GM21737 (cell line): ENCODE results near the gene ATN1.

Source experiments
- ATAC-seq: cut with Tn5 transposase; IDR thresholded peaks from one replicate; pipeline ENCODE4 v1.9.1; 2021; ENCODE audit warnings: mild to moderate bottlenecking, moderate library complexity; ENCODE audit not compliant: unreplicated experiment

The ATN1 gene

DNA sequence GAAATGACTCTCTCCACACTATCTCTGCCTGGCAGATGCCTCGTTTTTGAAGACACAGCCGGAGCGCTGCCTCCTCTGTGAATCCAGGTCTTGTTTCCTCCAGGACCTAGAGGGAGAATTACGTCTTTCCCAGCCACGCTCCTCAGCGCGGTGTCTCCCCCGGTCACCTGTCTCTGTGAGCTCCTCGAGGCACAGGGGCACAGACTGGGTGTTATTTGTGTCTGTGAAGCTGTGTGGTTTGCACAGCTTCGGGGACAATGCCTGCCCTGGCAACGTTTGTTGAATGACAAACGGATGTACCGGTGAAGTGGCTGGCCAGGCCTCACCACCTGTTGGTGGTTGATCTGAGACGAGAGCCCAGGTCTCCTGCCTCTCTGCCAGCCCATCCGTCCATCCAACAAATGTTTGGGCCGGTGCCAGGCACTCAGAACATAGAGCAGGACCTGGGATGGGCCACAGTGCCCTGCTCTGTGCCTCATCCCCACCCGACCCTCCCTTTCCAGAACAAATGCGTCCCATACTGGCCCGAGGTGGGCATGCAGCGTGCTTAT, 29.5 kb downstream of the ATN1 start:
- ATAC-seq = no peak

DNA sequence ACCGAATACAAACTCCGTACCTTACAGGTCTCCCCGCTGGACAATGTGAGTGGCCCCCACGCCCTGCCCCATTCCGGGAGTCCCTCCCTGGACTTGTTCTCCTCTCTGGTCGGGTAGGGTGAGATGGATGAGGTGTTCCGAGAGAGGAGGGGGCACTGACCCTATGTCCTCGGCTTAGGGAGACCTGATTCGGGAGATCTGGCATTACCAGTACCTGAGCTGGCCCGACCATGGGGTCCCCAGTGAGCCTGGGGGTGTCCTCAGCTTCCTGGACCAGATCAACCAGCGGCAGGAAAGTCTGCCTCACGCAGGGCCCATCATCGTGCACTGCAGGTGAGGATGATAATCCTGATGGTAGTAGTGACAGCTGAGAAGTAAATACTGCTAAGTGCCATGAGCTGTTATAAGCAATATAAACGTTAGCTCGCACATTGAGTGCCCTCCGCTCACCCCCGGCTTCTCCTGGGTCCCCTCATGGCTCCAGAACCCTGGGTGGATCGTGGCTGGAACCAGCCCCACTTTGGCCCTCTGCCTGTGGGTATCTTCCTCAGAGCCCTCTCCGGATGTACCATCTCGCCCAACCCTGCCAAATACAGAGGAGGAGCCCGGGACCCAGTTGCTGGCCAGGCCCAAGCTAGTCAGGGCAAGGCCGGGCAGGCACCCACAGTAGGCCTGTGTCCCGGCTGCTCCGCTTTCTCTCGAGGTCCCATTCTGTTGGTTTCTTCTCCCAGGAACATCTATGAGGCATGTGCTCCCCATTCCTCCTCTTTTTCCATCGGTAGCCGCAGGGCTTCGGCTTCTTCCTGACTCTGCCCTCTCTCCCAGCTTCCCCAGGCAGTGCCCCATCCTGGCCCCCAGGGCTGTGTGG, 30.2 kb downstream of the ATN1 start:
- ATAC-seq = no peak

DNA sequence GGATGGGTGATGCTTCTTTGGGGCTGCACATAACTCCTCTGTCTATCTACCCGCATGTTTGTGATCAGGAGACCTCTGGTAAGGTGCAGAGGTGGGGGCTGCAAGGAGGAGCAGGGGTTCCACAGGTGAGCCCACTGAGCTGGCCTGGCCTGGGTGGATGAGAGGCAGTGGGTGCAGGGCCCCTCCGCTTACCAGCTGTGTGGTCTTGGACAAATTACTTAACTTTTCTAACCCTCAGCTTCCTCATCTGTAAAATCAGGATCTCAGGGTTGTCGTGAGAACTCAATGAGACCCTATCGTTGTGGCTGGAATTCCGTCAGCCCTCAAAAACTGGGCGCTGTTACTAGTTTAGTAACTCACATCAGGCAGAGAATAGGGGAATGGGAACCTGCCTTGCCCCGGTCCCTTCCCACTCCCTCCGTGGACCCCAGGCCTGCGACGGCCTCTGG, 30.9 kb downstream of the ATN1 start:
- ATAC-seq = no peak

DNA sequence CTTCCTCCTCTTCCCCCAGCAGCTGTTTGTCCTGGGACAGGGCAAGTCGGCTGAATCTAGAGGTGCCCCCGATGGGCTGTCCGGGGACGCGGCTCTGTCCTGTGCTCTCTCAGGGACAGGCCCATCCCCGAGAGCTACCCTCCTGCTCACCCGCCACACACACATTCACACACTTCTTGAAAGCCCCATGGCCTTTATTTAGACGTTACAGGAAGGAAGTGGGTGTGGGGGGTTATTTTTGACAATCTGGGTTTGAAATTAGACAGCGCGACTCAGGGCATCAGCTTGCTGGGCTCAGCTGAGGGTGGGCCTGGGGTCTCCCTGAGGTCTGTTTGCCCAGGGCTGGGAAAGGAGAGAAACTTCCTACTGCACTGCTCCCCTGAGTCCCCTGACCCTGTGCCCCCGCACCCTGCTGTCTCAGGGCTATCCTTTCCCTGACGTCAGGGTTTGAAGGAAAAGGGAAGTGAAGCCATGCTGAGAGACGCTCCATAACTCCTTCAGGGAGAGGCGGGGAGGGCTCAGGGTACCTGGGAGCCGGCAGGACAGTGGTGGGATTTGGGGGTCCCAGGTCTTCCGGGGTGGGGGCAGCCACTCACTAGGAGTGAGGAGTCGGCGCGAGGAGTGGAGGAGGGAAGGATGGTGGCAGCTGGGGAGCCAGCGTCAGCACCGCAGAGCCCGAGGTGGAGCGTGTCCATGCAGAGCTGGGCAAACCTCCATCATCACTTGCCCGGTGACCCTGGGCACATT, 31.5 kb downstream of the ATN1 start:
- peak; percentile 38 for ATAC-seq

DNA sequence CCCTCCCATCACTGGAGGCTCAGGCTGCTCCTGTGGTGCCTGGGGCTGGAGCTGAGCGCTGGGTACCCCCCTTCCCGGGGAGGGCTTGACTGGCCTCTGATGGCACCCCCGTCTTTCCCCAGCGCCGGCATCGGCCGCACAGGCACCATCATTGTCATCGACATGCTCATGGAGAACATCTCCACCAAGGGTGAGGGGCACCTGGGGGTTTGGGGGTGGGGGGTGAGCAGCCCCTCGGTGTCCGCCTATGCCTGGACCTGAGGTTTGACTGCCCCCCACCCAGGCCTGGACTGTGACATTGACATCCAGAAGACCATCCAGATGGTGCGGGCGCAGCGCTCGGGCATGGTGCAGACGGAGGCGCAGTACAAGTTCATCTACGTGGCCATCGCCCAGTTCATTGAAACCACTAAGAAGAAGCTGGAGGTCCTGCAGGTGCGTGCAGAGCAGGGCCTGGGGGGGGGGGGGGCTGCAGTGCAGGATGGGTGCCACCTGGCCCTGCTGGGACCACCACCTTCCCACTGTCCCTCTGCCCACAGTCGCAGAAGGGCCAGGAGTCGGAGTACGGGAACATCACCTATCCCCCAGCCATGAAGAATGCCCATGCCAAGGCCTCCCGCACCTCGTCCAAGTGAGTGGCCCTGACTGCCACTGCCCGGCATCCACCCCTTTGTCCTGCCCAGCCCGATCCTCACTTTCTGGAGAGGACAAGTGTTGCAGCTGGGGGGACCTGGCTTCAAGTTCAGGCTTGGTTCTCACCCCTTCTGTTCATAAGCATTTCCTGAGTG, 32.2 kb downstream of the ATN1 start:
- no peak for ATAC-seq

DNA sequence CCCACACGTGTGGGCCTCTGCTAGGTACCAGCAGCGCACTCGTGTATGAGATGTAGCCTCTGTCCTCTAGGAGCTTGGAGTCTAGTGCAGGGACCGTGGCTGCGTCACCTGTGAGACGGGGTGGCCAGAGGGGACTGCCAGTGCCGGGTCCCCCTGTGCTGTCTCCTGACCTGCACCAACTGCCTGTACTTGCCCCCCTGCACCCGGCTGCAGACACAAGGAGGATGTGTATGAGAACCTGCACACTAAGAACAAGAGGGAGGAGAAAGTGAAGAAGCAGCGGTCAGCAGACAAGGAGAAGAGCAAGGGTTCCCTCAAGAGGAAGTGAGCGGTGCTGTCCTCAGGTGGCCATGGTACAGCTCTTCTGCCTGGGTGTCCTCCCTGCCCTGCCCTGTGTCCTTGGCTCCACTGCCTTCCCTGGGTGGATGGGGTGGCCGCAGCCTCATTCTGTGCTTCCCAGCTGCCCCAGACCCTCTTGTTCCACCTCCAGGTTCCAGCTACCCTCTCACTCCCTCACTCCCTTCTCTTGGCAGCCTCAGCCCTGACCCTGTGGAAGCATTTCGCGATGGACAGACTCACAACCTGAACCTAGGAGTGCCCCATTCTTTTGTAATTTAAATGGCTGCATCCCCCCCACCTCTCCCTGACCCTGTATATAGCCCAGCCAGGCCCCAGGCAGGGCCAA, 33.0 kb downstream of the ATN1 start:
- no peak for ATAC-seq

DNA sequence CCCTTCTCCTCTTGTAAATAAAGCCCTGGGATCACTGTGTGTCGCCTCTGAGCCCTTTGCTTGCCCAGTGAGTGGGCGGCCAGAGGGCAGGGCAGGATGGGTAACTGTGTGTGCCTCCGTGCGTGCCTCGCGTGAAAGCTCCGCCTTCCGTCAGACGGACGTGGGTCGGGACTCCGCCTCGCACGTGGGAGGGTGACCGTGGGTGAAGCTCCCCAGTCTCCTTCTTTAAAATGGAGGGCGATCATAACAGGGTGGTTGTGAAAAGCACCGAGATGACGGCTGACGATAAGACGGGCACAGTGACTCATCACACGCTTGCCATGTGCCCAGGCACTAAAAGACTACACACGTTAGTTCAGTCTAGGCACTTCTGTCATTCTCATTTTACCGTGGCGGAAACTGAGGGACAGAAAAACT, 33.5 kb downstream of the ATN1 start:
- no peak for ATAC-seq

DNA sequence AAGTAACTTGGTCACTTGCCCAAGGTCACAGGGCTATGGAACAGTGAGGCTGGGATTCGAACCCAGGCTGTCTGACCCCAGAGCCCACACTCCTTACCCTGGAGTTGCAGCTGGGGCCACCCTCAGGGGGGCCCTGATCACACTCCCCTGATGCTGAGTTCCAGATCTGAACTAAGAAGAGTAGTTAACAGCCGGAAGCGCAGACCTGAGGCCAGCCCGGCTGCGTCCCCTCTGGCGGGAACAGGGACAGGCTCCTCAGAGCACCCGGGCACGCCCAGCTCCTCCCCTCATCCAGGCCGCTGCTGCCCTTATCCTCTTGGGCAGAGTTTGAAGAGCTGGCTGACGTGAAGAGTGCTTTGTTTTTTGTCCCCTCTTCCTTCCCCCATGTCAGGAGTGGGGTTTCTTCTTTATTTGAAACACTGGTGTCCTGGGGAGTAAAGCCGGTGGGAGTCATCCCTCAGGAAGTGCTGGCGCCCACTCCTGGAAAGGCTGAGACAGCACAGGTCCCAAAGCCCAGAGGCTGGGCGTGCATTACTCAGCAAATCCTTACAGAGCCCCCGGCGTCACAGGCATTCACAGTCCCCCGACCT, 34.0 kb downstream of the ATN1 start:
- no peak for ATAC-seq

DNA sequence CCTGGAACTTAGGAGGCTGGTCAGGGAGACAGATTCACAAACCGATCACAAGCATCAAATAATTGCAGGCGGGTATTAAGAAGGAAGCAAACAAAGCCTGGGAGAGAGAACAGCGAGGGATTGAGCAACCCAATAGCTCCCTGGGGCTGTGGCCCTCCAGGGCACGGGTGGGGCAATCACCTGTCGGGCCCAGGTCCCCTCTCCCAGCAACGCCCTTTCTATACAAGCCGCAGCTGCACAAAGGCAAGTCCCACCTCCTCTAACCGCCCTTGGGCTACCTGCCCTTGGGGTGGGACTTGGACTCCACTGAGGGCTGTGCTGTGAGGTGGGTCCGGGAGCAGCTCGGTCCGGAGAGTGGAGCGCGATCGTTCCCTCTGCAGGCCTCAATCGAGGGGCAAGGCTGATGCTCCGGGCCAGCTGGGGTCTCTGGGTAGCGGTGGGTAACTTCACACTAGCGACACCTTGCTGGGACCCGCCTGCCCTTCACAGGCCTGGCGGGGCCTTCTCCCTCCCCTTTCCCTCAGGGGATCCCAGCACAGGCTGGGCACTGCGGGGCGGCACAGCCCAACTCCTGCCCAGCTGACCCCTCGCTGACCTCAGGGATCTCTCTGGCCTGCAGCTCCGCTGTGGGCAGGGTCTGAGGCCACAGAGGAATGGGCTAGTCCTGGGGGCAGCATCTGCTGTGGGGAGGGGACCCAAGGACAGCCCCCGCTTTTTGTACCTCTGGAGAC, 34.7 kb downstream of the ATN1 start:
- ATAC-seq = no peak

DNA sequence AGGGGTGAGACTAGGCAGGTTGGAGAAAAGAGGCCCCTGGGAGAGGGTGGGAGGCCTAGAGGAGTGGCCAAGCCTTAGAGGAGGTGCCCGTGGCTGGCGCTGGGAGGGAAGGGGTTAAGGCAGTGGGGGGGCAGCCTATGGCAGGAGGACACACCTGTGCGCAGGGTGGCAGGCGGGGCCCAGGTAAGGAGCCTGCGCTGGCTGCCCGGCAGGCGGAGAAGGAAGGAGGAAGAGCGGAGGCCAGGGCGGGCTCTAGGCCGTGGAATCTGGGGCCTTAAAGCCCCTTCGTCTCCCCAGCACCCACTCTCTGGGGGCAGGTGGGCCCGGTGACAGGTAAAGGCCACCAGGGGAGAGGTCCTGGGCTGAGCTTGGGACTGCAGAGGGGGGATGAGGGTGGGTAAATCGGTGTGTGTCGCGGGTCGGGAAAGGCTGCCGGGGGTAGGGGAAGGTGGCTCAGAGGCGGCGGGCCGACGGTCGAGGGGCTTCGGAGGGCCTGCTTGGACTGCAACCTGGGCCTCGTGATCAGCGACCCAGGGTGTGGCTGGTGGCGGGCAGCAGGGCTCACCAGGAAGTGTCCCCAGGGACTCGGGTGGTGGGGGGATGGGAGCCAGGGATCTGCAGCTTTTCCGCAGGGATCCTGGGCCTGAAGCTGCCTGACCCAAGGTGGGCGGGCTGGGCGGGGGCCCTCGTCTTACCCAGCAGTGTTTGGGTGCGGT, 35.4 kb downstream of the ATN1 start:
- no peak for ATAC-seq

DNA sequence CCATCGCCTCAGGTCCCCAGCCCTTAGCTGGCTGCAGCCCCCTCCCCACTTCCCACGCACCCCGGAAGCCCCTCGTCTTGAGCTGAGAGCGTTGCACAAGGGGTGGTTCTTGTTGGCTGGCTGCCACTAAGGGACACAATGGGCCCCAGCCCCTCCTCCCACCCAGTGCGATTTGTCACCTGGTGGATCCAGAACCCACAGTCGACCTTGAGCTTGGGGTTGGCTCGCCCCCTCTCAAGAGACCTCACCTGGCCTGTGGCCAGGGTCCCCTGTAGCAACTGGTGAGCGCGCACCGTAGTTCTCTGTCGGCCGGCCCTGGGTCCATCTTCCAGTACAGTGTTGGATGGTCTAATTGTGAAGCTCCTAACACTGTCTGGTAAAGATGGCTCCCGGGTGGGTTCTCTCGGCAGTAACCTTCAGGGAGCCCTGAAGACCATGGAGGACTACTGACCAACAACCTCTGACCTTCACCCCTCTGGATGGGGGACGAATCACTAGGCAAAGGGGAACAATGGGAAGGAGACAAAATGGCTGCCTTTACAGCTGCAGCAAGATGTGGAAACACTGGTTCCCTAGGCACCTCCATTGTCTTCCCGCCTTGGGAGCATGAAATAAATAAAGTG, 36.1 kb downstream of the ATN1 start:
- no peak for ATAC-seq

DNA sequence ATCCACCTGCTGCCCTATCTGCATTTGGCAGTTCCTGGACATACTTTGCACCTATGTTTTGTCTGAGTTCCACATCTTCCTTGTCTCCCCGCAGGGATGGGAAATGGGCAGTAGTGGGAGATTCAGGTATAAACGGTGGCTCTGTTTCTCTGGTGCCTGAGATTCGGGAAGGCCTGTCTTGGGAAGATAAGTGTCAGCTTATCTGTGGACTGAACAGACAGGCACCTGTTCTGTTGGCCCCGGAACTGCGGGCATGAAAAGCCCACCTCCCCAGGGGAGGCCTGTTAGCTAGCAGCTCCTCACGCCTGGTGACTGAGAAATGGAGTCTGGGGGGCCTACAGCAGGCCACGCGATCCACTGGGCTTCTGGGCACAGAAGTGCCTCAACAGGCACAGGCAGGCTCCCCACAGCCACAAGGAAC, 36.9 kb downstream of the ATN1 start:
- peak; percentile 1 for ATAC-seq

DNA sequence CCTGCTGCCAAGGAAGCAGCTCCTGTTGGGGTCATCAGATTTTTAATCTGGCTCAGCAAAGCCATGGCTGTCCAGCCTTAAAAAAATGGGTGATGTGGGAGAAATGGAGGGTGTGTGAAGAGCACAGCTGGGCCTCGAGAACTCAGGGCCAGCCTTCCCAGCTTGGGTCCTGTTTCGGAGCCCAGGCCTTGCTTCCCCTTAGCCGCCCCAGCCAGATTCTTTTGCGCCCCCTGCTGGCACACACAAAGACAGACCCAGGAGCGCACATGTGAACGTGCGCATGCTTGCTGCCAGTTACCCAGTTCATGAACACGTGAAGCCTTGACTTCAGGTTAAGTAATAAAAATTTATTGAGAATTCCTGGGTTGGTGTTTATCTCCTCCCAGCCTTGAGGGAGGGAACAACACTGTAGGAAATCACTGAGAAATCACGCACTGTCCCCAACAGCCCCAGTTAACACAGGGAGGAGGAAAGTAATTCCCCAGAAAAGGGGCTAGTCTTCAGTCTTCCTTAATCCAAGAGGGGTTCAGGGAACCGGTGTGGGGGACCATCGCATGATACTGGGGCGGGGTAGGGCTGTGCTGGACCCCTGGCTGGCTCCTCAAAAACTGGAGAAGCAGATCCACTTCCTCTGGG, 37.4 kb downstream of the ATN1 start:
- peak; percentile 37 for ATAC-seq

DNA sequence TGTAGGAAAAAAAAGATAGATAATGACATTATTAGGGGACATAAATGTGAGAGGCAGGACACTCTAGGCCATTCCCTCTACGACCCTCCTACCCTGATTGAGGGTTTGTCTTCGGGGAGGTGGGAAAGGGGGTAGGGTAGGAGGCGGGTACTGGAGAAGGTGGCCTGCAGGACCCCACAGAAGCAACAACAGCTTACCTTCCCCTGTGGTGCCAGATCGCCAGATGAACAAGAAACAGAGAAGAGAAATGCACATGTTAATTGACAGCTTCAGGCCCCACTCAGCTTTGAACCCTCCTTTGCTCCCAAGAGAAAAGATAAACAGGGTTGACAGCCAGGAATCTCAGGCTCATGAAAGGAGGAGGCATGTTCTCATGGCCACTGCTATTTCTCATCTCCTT, 38.0 kb downstream of the ATN1 start:
- no peak for ATAC-seq

DNA sequence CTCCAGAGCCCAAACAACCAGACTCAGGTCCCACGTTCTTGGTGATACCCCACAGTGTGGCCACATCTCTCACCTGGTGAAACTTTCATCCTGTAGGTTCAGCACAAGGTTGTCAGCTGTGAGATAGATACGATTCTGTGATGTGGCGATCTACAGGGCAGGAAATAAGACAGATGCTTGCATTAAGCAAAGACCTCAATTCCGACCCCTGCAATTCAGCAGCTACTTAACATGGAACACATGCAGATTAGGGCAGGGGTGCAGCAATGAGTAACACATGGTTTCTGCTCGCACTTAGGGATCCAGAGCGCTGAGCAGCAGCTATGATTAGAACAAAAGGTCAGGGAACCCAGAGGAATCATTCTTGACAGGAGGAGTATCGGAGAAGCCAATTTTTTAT, 38.6 kb downstream of the ATN1 start:
- ATAC-seq = no peak

DNA sequence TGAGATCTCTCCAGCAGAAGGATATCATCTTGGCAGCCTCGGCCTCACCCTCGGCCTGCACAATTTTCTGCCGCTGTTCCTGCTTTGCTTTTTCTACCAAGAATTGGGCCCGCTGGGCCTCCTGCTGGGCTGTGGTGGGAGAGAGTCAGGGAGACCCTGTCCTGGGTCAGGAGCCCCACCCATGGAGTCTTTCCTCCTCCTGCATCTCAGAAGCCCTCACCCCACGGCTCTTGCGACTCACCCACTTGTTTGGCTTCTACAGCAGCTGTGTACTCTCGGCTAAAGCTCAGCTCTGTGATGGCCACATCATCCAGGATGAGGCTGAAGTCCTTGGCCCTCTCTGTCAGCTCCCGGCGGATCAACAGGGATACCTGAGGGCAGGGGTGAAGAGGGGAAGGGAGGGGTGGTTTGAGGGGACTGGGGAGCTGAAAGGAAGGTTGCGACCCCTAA, 39.9 kb downstream of the ATN1 start:
- no peak for ATAC-seq

DNA sequence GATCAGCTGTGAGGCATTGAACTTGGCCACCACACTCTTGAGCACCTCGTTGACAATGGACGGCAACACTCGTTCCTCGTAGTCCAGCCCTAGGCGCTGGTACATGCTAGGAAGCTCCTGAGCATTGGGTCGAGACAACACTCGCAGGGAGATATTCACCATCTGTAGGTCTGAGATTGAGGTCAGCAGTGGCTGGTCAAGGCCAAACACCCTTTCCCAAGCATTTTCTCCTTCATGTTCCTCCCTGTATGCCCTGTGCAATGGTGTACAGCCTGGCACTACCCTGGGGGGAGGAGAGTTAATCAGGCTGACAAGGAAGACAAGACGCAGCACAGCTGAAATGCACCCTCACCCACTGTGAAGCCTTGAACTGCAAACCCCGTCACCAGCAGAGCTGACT, 40.7 kb downstream of the ATN1 start:
- no peak for ATAC-seq

DNA sequence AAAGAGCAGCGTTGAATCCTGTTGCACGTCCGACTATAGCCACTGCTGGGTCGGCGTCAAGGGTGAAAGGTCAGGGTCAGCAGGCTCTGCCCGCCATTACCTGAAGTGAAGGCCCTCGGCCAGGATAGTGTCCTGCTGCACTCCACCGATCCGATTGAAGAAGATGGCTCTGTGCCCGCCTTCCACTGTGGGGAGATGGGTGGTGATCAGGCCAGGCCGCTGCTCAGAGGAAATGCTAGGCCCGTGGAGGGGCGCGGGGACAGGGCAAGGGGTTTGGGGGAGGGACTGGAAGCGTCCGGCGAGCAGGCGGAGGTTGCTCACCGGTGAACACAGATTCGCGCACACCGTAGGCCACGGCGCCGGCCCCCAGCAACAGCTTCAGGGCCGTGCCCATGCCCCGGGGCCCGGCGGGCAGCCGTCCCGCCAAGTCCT, 42.4 kb downstream of the ATN1 start:
- ATAC-seq = no peak
